Activated naive CD8-positive, alpha-beta T cell treated with anti-CD3 and anti-CD28 coated beads, Interleukin-2, amount 10 ng/mL, durations not matched to agents 7 days and 5 days (primary cell): ENCODE data around the gene AHCYL1. TPM values are rescaled to one million over a fixed set of nuclear protein-coding genes. Genes with fewer than 3 reads are reported as not detected.
"Not testable (repeated sequence)": the region's sequence is repeated elsewhere in the genome, so short reads cannot be mapped to it uniquely, and the experiment has no call there.

Experiments
- ATAC-seq: fragments of 150-1000 bp; cut with Tn5 transposase; one replicate; pipeline ENCODE4 v1.10.0; 2021; ENCODE audit warnings: low read depth, moderate library complexity
- POLR2A ChIA-PET: fragments of 350-600 bp; sonication (Branson Sonifier 250); formaldehyde crosslinking; loops from one replicate; lab custom pipeline; 2021; ENCODE audit warnings: antibody characterized with exemption; lab: Charles Lee
- DNase-seq: peaks from one replicate; pipeline ENCODE4 v3.0.0; 2021
- H3K27ac Mint-ChIP-seq: one replicate; pipeline ENCODE4 v1.8.0; 2022; ENCODE audit warnings: mild to moderate bottlenecking, mixed read lengths
- H3K27me3 Mint-ChIP-seq: one replicate; pipeline ENCODE4 v1.8.0; 2022; ENCODE audit warnings: mild to moderate bottlenecking, moderate library complexity, mixed read lengths
- H3K36me3 Mint-ChIP-seq: one replicate; pipeline ENCODE4 v1.8.0; 2021; ENCODE audit warnings: mild to moderate bottlenecking, mixed read lengths
- H3K4me1 Mint-ChIP-seq: one replicate; pipeline ENCODE4 v1.8.0; 2021; ENCODE audit warnings: mixed read lengths
- H3K4me3 Mint-ChIP-seq: one replicate; pipeline ENCODE4 v1.8.0; 2022; ENCODE audit warnings: mild to moderate bottlenecking, moderate library complexity, mixed read lengths
- H3K9me3 Mint-ChIP-seq: one replicate; pipeline ENCODE4 v1.8.0; 2021; ENCODE audit warnings: mixed read lengths
- total RNA-seq, 2 experiments: library from RNA; stranded (reverse); gene quantifications; one replicate each; pipeline ENCODE4 v1.2.3, GENCODE V29; 2021

Gene AHCYL1
- total RNA-seq: 10 to 100 TPM; 53.6 to 55.4 TPM

- Mint-ChIP-seq H3K27me3 (peaks cover 2% of the 10 kb centered on the region), H3K27ac (peak within 1 kb of the TSS; percentile 95), H3K36me3 (peaks cover 4% of the 10 kb centered on the region), H3K4me1 (peaks cover 29% of the 10 kb centered on the region), H3K9me3 (no peaks in the 10 kb centered on the region), H3K4me3 (peak within 1 kb of the TSS; percentile 98)
- DNase-seq (peak; percentile 98), ATAC-seq (peak; percentile 98)
- POLR2A ChIA-PET: interaction anchor here (0.6 to 2.8 kb wide), 18 partner anchors 23 to 438 kb away, joined by 3 to 34 read pairs (median 4); partner anchors contain the start of genes GNAI3 and STRIP1
Observed at GRCh38 chr1:109984456-109985246, at the start of gene AHCYL1. Gene AHCYL1 (plus strand): TSS chr1:109984765. CDS start chr1:109985053, 288 bp downstream.

- H3K4me1 Mint-ChIP-seq: peaks cover 13% of the 10 kb centered on the region
- no peak for ATAC-seq
- POLR2A ChIA-PET: no interaction called here
Observed at GRCh38 chr1:109935451-109935900, 49.1 kb upstream of the AHCYL1 start.

GRCh38 chr1:109937738-109938137 is 46.8 kb upstream of the AHCYL1 start:
- peaks cover 23% of the 10 kb centered on the region for H3K27me3 Mint-ChIP-seq
- H3K36me3 Mint-ChIP-seq: peaks cover 13% of the 10 kb centered on the region
- POLR2A ChIA-PET: no interaction called here
- H3K27ac Mint-ChIP-seq: no peak overlapping the region
- no peak for ATAC-seq
- H3K9me3 Mint-ChIP-seq: peaks cover 15% of the 10 kb centered on the region
- DNase-seq: no peak
- no peak overlapping the region for H3K4me3 Mint-ChIP-seq
- peaks cover 13% of the 10 kb centered on the region for H3K4me1 Mint-ChIP-seq

More at GRCh38 chr1:109935451-109935900, 49.1 kb upstream of the AHCYL1 start:
- H3K36me3 Mint-ChIP-seq: peaks cover 15% of the 10 kb centered on the region
- H3K4me3 Mint-ChIP-seq: no peak overlapping the region
- peaks cover 15% of the 10 kb centered on the region for H3K9me3 Mint-ChIP-seq
- H3K27me3 Mint-ChIP-seq: peaks cover 23% of the 10 kb centered on the region
- H3K27ac Mint-ChIP-seq: no peak overlapping the region
- DNase-seq: no peak

GRCh38 chr1:109938556-109938955 is 46.0 kb upstream of the AHCYL1 start:
- Mint-ChIP-seq H3K4me3 (no peak overlapping the region), H3K4me1 (peaks cover 8% of the 10 kb centered on the region), H3K27me3 (peaks cover 27% of the 10 kb centered on the region), H3K9me3 (peaks cover 17% of the 10 kb centered on the region), H3K36me3 (peaks cover 13% of the 10 kb centered on the region), H3K27ac (no peak overlapping the region)
- ATAC-seq (no peak), DNase-seq (no peak)
- POLR2A ChIA-PET: no interaction called here

- no peak for ATAC-seq
- Mint-ChIP-seq H3K9me3 (peaks cover 5% of the 10 kb centered on the region), H3K36me3 (peaks cover 7% of the 10 kb centered on the region), H3K4me1 (peaks cover 5% of the 10 kb centered on the region), H3K27ac (no peak overlapping the region), H3K27me3 (peaks cover 20% of the 10 kb centered on the region), H3K4me3 (no peak overlapping the region)
- no peak for DNase-seq
- POLR2A ChIA-PET: interaction anchor here (0.7 kb wide), 1 partner anchor 107 kb away, joined by 4 read pairs; no protein-coding TSS in a partner anchor
Observed at GRCh38 chr1:109942434-109942833, 42.1 kb upstream of the AHCYL1 start.

- no peak for DNase-seq
- Mint-ChIP-seq H3K27me3 (peaks cover 9% of the 10 kb centered on the region), H3K4me3 (peak overlapping the region; percentile 2), H3K4me1 (peaks cover 5% of the 10 kb centered on the region), H3K9me3 (peaks cover 3% of the 10 kb centered on the region), H3K27ac (peak overlapping the region; percentile 59), H3K36me3 (peaks cover 2% of the 10 kb centered on the region)
- peak; percentile 33 for ATAC-seq
- POLR2A ChIA-PET: no interaction called here
Observed at GRCh38 chr1:109944541-109944940, 40.0 kb upstream of the AHCYL1 start.

- POLR2A ChIA-PET: no interaction called here
- no peak overlapping the region for H3K27ac Mint-ChIP-seq
- peaks cover 3% of the 10 kb centered on the region for H3K9me3 Mint-ChIP-seq
- DNase-seq (no peak), ATAC-seq (no peak)
- peaks cover 8% of the 10 kb centered on the region for H3K27me3 Mint-ChIP-seq
- H3K4me3 Mint-ChIP-seq: no peak overlapping the region
- peaks cover 2% of the 10 kb centered on the region for H3K36me3 Mint-ChIP-seq
- H3K4me1 Mint-ChIP-seq: peaks cover 5% of the 10 kb centered on the region
Observed at GRCh38 chr1:109946511-109946910, 38.1 kb upstream of the AHCYL1 start.

GRCh38 chr1:109947582-109948284 is 36.8 kb upstream of the AHCYL1 start:
- DNase-seq (no peak), ATAC-seq (no peak)
- peaks cover 8% of the 10 kb centered on the region for H3K27me3 Mint-ChIP-seq
- peaks cover 2% of the 10 kb centered on the region for H3K36me3 Mint-ChIP-seq
- no peak overlapping the region for H3K27ac Mint-ChIP-seq
- POLR2A ChIA-PET: no interaction called here
- H3K4me1 Mint-ChIP-seq: peaks cover 5% of the 10 kb centered on the region
- H3K9me3 Mint-ChIP-seq: peaks cover 3% of the 10 kb centered on the region
- H3K4me3 Mint-ChIP-seq: no peak overlapping the region

GRCh38 chr1:109948285-109948630 is 36.3 kb upstream of the AHCYL1 start:
- Mint-ChIP-seq H3K9me3 (peaks cover 1% of the 10 kb centered on the region), H3K4me1 (peaks cover 5% of the 10 kb centered on the region), H3K4me3 (no peak overlapping the region), H3K36me3 (peaks cover 2% of the 10 kb centered on the region), H3K27ac (no peak overlapping the region), H3K27me3 (peaks cover 4% of the 10 kb centered on the region)
- POLR2A ChIA-PET: no interaction called here
- DNase-seq (no peak), ATAC-seq (no peak)

GRCh38 chr1:109950038-109950437 is 34.5 kb upstream of the AHCYL1 start:
- DNase-seq (no peak), ATAC-seq (no peak)
- Mint-ChIP-seq H3K27ac (no peak overlapping the region), H3K36me3 (peaks cover 2% of the 10 kb centered on the region), H3K9me3 (peaks cover under 1% of the 10 kb centered on the region), H3K4me1 (no peaks in the 10 kb centered on the region), H3K4me3 (no peak overlapping the region), H3K27me3 (peaks cover 3% of the 10 kb centered on the region)
- POLR2A ChIA-PET: no interaction called here

GRCh38 chr1:109950509-109950908 is 34.1 kb upstream of the AHCYL1 start:
- peaks cover 2% of the 10 kb centered on the region for H3K36me3 Mint-ChIP-seq
- DNase-seq (no peak), ATAC-seq (no peak)
- H3K4me3 Mint-ChIP-seq: no peak overlapping the region
- H3K27ac Mint-ChIP-seq: no peak overlapping the region
- no peaks in the 10 kb centered on the region for H3K4me1 Mint-ChIP-seq
- H3K9me3 Mint-ChIP-seq: no peaks in the 10 kb centered on the region
- peaks cover 3% of the 10 kb centered on the region for H3K27me3 Mint-ChIP-seq
- POLR2A ChIA-PET: no interaction called here

- POLR2A ChIA-PET, H3K9me3 Mint-ChIP-seq, H3K4me3 Mint-ChIP-seq, H3K27ac Mint-ChIP-seq, H3K36me3 Mint-ChIP-seq, DNase-seq, H3K27me3 Mint-ChIP-seq, ATAC-seq, H3K4me1 Mint-ChIP-seq: not testable (repeated sequence)
Observed at GRCh38 chr1:109951501-109951900, 33.1 kb upstream of the AHCYL1 start.

GRCh38 chr1:109954041-109954512 is 30.5 kb upstream of the AHCYL1 start:
- H3K27ac Mint-ChIP-seq: no peak overlapping the region
- no peak for ATAC-seq
- H3K4me1 Mint-ChIP-seq: no peaks in the 10 kb centered on the region
- no peak for DNase-seq
- H3K9me3 Mint-ChIP-seq: no peaks in the 10 kb centered on the region
- peaks cover 16% of the 10 kb centered on the region for H3K27me3 Mint-ChIP-seq
- H3K4me3 Mint-ChIP-seq: no peak overlapping the region
- POLR2A ChIA-PET: no interaction called here
- H3K36me3 Mint-ChIP-seq: no peaks in the 10 kb centered on the region
